Activated T-helper 9 cell treated with anti-CD3 and anti-CD28 coated beads, Interleukin-2, amount 50 U/mL, for 16 hours (primary cell): ENCODE data around the gene GASK1A.

Source experiments
- DNase-seq: peaks from one replicate; pipeline ENCODE4 v3.0.0-alpha.2; 2020; ENCODE audit warnings: low read depth

Gene GASK1A

DNA sequence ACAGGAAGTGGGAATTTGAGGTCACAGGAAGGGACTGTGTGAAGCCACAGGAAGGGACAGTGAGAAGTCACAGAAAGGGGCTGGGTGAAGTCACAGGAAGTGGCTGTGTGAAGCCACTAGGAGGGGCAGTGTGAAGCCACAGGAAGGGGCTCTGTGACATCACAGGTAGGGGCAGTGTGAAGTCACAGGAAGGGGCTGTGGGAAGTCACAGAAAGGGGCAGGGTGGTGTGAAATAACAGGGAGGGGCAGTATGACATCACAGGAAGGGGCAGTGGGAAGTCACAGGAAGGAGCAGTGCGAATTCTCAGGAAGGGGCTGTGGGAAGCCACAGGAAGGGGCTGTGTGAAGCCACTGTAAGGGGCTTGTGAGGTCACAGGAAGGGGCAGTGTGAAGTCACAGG, 35.8 kb downstream of the GASK1A start:
- DNase-seq, result no peak

DNA sequence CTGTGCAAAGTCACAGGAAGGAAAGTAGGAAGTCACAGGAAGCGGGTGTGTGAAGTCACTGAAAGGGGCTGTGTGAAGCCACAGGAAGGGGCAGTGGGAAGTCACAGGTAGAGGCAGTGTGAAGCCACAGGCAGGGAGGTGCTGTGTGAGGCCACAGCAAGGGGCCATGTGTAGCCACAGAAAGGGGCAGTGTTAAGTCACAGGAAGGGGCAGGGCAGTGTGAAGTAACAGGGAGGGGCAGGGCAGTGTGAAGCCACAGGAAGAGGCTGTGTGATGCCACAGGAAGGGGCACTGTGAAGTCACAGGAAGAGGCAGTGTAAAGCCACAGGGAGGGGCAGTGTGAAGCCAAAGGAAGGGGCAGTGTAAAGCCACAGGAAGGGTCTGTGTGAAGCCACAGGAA, 36.5 kb downstream of the GASK1A start:
- no peak for DNase-seq

DNA sequence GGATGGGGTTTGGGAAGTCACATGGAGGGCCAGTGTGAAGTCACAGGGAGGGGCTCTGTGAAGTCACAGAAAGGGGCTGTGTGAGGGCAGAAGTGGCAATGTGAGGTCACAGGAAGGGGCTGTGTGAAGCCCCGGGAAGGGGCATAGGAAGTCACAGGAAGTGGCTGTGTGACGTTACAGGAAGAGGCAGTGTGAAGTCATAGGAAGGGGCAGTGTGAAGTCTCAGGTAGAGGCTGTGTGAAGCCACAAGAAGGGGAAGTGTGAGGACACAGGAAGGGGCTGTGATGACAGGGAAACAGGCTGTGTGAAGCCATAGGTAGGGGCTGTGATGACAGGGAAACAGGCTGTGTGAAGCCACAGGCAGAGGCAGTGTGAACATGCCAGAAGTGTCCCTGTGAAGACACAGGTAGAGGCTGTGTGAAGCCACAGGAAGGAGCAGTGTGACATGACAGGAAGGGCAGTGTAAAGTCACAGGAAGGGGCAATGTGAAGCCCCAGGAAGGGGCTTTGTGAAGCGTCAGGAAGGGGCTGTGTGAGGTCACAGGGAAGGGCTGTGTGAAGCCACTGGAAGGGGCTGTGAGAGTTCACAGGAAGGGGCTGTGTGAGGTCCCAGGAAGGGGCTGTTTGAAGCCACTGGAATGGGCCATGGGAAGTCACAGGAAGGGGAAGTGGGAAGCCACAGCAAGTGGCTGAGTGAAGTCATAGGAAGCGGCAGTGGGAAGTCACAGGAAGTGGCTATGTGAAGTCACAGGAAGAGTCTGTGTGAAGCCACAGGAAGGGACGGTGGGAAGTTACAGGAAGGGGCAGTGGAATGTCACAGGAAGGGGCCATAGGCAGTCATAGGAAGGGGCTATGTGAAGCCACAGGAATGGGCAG, 37.1 kb downstream of the GASK1A start:
- no peak for DNase-seq

DNA sequence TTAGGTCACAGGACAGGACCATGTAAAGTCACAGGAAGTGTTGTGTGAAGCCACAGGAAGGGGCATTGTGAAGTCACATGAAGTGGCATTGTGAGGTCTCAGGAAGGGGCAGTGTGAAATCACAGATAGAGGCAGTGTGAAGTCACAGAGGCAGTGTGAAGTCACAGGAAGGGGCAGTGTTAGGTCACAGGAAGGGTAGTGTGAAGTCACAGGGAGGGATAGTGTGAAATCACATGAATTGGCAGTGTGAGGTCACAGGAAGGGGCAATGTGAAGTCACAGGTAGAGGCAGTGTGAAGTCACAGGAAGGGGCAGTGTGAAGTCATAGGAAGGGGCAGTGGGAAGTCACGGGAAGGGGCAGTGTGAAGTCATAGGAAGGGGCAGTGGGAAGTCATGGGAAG, 37.9 kb downstream of the GASK1A start:
- DNase-seq, result no peak

DNA sequence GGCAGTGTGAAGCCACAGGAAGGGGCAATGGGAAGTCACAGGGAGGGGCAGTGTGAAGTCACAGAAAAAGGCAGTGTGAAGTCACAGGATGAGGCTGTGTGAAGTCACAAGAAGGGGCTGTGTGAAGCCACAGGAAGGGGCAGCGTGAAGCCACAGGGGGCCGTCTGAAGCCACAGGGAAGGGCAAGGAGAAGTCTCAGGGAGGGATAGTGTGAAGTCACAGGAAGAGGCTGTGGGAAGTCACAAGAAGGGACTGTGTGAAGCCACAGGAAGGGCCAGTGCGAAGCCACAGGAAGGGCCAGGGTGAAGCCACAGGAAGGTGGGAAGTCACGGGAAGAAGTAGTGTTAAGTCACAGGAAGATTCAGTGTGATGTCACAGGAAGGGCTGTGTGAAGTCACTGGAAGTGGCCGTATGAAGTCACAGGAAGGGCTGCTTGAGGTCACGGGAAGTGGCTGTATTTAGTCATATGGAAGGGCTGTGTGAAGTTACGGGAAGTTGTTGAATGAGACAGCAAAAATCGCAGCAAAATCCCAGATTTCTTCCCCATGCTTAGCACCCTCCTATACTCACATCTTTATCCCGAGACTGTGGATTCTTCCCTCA, 38.6 kb downstream of the GASK1A start:
- no peak for DNase-seq

DNA sequence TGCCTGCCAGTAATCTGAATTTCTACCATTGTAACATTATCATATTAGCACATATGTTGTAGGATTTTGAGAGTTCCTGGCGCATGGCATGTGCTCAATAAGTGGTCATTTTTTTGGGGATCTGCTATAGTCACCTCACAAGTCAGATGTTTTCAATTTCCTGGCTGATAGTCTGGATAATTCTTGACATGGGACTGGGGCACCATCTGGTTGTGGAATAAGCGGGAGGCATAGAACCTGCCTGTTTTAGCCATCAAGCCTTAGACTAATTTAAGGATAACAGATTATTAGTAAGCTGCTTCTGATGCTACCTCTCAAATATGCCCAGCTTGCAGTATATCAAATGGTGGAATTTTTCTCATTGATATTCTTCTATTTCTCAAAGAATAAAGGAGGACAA, 39.1 kb downstream of the GASK1A start:
- DNase-seq, result no peak

DNA sequence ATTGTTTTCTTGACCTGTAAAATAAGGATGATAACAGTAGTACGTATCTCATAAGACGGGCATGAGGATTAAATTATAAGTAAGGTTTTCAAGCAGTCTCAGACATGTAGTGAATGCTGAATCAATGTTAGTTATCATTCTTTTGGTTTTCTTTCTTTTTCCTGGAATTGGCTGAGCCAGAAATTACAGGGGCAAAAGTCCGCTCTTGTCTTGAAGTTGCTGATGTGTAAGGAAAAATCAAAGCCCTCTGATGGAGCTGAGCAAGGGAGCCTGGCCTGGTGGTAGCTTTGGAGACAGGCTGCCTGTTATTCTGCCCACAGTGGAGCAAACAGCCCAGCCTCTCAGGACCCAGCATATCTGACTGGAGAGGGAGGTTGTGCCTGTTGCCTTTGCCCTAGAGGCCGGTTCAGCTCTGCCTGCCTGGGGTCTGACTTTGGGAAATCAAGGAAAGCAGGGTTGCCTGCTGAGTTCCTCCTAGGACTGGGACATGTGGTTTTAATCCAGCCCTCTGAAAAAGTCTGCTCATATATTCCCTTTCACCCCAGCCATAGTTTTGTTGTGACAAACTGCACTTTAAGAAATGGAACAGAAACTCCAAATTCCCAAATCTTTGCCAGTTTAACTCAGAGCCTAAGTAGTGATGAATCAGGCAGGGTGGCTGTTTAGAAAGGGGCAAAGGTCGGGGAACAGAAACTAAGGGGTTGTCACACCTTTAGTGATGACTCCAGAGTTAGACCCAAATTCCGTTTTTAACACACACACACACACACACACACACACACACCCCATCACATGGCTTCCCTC, 40.1 kb downstream of the GASK1A start:
- DNase-seq, result no peak

DNA sequence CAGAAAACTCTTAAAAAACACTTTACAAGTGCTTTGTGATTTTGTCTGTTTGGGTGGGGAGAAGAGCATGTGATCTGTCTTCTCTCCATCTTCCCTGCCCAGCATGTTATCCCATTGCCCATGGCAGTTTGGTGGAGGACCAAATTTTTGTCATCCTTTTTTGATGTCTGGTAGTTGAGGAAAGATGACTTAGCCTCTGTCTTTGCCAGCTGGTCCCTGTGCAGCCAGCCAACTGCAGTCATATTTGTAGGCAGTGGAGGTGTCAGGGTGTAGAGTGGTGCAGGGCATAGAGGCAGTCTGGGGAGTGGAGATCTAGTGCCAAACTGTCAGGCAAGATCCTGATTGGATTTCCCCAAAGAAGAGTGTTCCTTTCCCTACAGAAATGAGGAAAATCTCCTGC, 40.7 kb downstream of the GASK1A start:
- DNase-seq, result no peak

DNA sequence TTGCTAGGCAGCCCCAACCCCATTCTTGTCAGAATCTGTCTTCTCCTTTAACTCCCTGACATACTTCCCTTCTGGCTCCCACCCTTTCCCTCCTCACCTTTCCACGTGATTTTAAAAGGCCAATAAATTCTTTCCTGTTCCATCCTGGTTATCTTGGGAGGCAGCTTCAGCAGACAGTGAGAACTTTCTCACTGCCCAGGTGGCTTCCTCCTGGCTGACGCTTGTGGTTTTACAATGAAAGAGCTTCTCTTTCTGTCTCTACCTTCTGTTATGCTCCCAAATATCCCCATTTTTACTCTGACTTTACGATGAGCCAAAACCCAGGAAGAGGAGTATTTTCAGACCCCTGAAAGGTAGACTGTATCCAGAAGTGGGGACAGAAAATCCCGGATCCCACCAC, 42.1 kb downstream of the GASK1A start:
- DNase-seq, result no peak

DNA sequence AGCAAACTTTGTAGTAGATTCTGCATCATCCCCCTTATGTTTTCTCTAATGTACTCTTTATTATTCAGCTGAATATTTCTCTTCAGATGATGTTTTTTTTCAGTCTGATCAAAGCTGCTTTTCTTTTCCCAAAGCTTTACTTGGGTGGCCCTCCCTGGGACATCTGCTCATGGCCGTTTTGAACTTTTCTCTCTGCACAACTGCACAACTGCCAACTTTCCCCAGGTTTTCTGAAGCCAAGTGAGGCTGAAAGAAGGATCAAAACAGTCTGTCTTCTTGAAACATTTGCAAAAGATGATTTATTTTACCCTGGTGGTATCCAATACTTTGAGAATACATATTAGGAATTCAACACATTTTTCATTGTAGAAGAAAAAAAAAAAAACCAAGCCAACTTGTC, 43.0 kb downstream of the GASK1A start:
- no peak for DNase-seq

DNA sequence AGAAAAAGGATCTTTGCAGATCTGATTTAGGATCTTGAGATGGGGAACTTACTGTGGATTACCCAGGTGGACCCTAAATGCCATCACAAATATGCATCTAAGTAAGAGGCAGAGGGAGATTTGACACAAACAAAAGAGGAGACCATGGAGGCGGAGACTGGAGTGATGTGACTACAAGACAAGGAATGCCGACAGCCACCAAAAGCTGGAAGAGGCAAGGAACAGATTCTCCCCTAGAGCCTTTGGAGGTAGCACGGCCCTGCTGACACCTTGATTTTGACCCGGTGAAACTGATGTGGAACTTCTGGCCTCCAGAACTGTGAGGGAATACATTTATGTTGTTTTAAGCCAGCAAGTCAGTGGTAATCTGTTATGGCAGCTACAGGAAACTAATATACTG, 44.0 kb downstream of the GASK1A start:
- DNase-seq, result no peak

DNA sequence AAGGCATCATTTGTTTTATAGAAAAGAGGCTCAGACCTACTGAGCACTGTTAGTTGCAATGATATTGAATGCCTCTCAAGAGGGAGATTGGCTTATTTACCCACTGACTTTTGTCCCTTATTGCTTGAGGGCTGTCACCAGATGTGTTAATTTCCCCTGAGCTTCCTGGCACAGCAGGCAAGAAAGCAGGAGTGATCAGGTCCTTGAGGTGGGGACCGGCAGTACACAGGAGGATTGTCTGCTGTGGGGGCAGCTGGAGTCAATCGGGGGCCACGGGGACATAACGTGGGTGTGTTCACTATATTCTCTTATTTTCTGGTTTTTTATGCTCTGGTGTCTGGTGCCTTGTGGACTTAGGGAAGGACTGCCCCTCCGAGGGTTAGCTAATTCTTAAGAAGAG, 44.6 kb downstream of the GASK1A start:
- no peak for DNase-seq

DNA sequence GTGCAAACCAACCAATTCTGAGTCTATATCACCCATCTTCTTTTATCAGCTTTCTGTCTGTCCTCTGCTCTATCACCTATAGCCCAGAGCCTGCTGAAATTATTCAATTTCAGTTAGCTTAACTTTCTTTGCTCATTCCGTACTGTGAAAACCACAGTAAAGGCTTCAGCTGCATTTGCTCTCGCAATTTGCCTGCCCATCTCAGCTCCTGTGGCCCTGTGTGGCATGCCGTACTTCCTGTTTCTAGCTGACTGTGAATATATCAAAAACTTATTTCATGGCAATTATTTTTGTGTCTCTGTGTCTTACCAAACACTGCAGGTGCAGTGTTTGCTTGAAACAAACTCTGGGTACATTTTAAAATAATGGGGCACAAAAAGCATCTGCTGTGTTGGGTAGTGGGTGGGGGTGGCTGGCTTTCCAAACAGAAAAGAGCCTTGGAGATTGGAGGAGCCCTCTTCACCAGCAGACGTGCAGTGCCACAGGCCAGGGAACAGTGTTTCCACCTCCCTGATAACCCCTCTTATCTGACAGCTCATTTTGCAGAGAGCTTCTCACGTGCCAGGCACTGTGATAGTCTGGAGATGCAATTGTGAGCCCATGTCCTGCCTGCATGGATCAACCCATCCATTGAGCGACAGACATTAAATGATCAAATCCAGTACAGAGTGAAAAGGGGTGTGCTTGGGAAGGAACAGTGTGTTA, 45.2 kb downstream of the GASK1A start:
- DNase-seq, result no peak

DNA sequence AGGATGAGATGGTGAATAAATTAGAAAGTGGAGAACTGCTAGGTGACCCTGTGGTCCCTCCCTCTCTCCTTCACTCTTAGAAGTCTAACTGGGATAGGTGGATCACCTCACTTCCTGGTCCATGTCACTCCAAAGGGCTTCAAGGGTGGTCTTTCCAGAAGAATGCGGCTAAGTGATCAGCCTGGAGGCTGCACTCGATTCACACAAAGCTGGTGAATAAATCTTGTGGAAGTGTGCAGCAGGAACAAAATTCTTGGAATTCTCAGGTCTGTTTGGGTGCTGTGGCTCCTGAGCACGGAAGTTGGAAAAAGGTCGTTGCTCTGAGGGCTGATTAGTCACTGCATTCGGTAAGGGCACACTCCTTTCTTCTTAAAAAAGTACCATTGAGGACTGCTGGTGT, 46.3 kb downstream of the GASK1A start:
- DNase-seq, result no peak

DNA sequence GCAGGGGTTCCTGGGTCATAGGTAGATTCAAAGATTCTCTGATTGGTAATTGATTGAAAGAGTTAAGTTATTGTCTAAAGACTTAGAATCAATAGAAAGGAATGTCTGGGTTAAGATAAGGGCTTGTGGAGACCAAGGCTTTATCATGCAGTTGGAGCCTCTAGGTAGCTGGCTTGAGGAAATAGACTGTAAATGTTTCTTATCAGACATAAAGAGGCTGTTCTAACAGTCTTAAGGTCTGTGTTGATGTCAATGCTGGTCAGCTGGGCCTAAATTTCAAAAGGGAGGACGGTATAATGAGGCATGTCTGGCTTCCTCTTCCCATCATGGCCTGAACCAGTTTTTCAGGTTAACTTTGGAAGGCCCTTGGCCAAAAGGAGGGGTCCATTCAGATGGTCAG, 48.9 kb downstream of the GASK1A start:
- DNase-seq, result no peak

DNA sequence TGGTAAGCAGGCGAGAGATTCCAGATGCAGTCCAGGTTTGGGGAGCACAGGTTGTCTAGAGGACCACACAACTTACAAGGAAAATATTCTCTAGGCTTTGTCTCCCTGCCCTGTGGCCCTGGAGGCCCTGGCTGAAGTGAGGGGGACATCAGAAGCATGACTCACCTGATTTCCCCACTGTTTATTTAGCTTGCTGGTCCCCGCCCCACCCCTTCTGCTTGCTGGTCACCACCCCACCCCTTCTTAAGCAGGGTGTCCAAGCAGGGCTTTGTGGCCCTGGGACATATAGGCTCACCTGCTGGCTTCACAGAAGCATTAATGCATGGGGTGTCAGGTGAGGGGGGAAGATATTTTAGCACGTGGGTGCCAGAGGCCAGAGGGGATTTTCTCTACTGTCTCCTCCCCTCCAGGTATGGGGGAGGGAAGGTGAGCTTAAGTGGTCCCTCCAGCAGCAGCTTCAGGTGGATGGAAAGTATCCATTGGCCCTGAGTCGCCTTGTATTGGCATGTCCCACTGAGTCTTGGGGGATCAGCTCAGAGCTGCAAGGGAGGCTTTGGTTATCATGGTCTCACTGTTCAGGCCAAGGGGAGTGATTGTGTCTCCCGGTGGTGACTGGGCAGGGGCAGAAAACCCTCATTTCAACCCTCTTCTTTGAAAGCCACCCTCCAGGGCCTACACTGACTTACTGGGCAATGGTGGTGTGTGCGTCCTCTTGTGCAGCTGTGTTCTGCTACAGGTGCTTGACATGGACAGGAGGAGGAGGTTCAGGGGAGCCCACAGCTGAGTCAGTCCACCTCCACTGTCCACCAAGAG, 49.8 kb downstream of the GASK1A start:
- no peak for DNase-seq

DNA sequence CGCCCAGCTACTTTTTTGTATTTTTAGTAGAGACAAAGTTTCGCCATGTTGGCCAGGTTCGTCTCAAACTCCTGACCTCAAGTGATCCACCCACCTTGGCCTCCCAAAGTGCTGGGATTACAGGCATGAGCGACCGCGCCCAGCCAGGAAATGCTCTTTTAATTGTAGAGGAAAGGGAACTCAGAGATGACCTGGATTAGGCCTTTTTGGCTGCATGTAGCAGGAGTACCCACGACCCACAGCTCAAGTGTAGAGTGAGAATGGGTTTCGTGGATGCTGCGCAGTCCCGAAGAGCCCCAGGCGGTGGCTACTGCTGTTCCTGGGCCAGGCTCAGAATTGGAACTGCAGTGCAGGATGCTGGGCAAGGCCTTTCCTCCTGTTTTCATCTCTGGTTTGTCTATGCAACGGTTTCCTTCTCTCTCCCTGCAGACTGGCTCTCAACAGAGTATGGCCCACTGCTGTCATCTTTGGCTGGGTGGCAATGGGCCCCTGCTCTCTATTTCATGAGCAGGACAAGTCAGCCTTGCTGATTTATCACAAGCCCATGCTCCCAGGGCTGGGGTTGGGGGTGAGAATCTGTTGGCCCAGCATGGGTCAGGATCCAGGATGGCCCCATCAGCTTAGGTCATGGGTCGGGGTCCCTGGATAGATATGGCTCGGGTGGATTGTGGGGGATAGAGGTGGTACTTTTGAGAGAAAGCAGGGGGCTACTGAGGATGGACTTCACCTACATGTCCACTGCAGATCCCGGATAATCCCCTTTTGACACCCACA, 51.2 kb downstream of the GASK1A start:
- no peak for DNase-seq

DNA sequence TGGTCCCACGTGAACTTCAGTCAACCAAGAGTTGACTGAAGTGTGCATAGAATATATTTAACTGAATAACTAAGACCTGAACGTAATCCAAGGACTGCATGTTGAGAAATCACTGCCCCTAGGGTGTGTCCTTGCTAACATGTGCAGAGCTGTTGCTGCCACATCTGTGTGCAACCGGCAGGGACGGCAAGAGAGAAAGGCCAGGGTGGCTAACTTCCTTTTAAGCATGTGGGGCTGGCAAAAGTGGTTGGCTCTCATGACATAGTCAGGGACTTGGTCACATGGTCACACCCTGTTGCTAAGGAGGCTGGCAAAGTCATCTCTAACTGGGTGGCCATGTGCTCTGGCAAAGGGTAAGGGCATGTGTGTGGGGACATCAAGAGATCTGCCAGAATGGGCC, 52.4 kb downstream of the GASK1A start:
- no peak for DNase-seq

DNA sequence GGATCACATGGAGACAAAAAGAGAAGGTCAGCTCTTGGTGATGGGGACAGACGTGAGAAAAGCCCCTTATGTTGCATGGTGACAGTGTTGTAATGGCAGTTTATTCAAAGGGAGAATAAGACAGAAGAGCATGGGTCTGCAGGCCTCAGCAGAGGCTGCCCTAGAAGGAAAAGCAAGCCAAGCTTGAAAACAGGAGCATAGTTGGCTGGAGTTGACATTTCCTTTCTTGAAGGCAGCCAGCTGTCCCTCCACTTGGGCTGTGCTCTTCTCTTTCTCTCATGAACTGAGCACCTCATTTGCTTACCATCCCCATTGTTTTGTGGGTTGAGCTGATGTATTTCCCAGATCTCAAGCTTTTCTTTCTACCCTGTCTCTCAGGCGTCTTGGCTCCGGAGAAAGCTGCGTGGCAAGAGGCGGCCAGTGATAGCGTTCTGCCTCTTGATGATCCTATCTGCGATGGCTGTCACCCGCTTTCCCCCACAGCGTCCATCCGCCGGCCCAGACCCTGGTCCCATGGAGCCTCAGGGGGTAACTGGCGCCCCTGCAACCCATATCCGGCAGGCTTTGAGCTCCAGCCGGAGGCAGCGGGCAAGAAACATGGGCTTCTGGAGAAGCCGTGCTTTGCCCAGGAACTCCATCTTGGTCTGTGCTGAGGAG, 52.9 kb downstream of the GASK1A start:
- DNase-seq, result no peak
